Gastrocnemius medialis (tissue), 4 donors: Measurements from ENCODE around the gene RAMACL.

ENCODE experiments used
- CTCF ChIP-seq, 5 experiments: fragments of 450-650 bp in 3 of 5; fragments of 200-600 bp in 2 of 5; sonication (generic) in 2 of 5; IDR thresholded peaks in 4 of 5; conservative IDR thresholded peaks in 1 of 5; 1 replicate in 4 of 5; 2 replicates in 1 of 5; pipeline ENCODE4 v1.5.1; 2016 to 2019; ENCODE audit warnings: antibody characterized with exemption in 5 of 5, mild to moderate bottlenecking in 3 of 5, moderate library complexity in 3 of 5
- POLR2A ChIP-seq, 2 donors: fragments of 450-650 bp; IDR thresholded peaks; one replicate each; pipeline ENCODE4 v1.6.1; 2017; ENCODE audit warnings: antibody characterized with exemption in 2 of 2, mild to moderate bottlenecking in 2 of 2, moderate library complexity in 2 of 2

- no peak for TF ChIP-seq POLR2A (IDR thresholded peaks at IDR 0.05)
- no peak for TF ChIP-seq CTCF (IDR thresholded peaks at IDR 0.05 in 4 of 5, conservative IDR thresholded peaks at IDR 0.05 in 1 of 5)
These were observed 42.7 kb downstream of the RAMACL start for GRCh38 chr6:166543603-166544295.
